ENCODE data around the gene CACNA1I.

GRCh38 chr22:39686178-39686620 is 115.6 kb downstream of the CACNA1I start:
- TF ChIP-seq USF1 (CRISPR knock-in tag; IDR thresholded peaks at IDR 0.05) (no peak), CTCF (IDR thresholded peaks at IDR 0.05) (no peak), AR (CRISPR knock-in tag; IDR thresholded peaks at IDR 0.05) (no peak), FOXJ3 (CRISPR knock-in tag; IDR thresholded peaks at IDR 0.05; ENCODE audit: borderline replicate concordance) (no peak), TEAD4 (CRISPR knock-in tag; IDR thresholded peaks at IDR 0.05) (no peak), CREM (CRISPR knock-in tag; IDR thresholded peaks at IDR 0.05) (no peak)
